K562 (cell line): ENCODE data around the gene LRRFIP2. TPM values are rescaled to one million over a fixed set of nuclear protein-coding genes. Genes with fewer than 3 reads are reported as not detected.

Source experiments
- BCOR ChIP-seq: fragments of 450-650 bp; IDR thresholded peaks from 2 replicates; pipeline ENCODE4 v1.6.1; 2016
- CEBPG ChIP-seq, 3 experiments: fragments of 200-800 bp in 1 of 3; sonication (Bioruptor generic) in 1 of 3; sonication (generic) in 1 of 3; formaldehyde crosslinking in 1 of 3; IDR thresholded peaks in 2 of 3; conservative IDR thresholded peaks in 1 of 3; 2 replicates each; pipeline versions ENCODE4 v1.6.1 to v1.8.0; 2016 to 2022; ENCODE audit warnings: missing compliant biosample characterization in 2 of 3, missing genetic modification characterization in 2 of 3, mild to moderate bottlenecking in 1 of 3, missing genetic modification reagents in 1 of 3
- DDX20 ChIP-seq: fragments of 450-650 bp; IDR thresholded peaks from 2 replicates; pipeline ENCODE4 v1.6.1; 2016; ENCODE audit warnings: missing genetic modification characterization, low read depth, mild to moderate bottlenecking, missing compliant biosample characterization, moderate library complexity
- GATA2 ChIP-seq: sonication (generic); formaldehyde crosslinking; IDR thresholded peaks from 2 replicates; pipeline ENCODE4 v1.4.0; 2020; ENCODE audit warnings: mild to moderate bottlenecking, missing genetic modification reagents
- MYNN ChIP-seq, 2 experiments: sonication (generic); formaldehyde crosslinking in 1 of 2; IDR thresholded peaks; 2 replicates each; pipeline versions ENCODE4 v1.5.0 to v1.6.1; 2016 to 2020; ENCODE audit warnings: antibody characterized with exemption in 1 of 2, missing genetic modification reagents in 1 of 2
- NELFE ChIP-seq: IDR thresholded peaks from 2 replicates; pipeline ENCODE4 v1.6.1; 2011; ENCODE audit warnings: mild to moderate bottlenecking; ENCODE audit not compliant: insufficient read depth, insufficient read length
- NFIX ChIP-seq: fragments of 250-450 bp; sonication (Bioruptor Pico); IDR thresholded peaks from 2 replicates; pipeline ENCODE4 v1.4.0; 2020; ENCODE audit warnings: low read depth, mild to moderate bottlenecking, moderate library complexity
- PRMT5 ChIP-seq: sonication (generic); formaldehyde crosslinking; IDR thresholded peaks from 2 replicates; pipeline ENCODE4 v1.5.0; 2020; ENCODE audit warnings: missing genetic modification reagents
- RAD21 ChIP-seq, 2 experiments: fragments of 250-450 bp in 1 of 2; fragments of 450-650 bp in 1 of 2; sonication (Bioruptor Pico) in 1 of 2; formaldehyde crosslinking in 1 of 2; IDR thresholded peaks in 1 of 2; conservative IDR thresholded peaks in 1 of 2; 2 replicates each; pipeline versions ENCODE4 v1.4.0 to v1.8.0; 2020 to 2022; ENCODE audit warnings: mild to moderate bottlenecking in 2 of 2, moderate library complexity in 1 of 2
- SIN3B ChIP-seq: fragments of 450-650 bp; IDR thresholded peaks from 2 replicates; pipeline ENCODE4 v1.6.1; 2017; ENCODE audit warnings: low read depth, mild to moderate bottlenecking, moderate library complexity
- SLC30A9 ChIP-seq: fragments of 250-450 bp; sonication (Bioruptor Pico); IDR thresholded peaks from 2 replicates; pipeline ENCODE4 v1.8.0; 2022; ENCODE audit warnings: mild to moderate bottlenecking, moderate library complexity
- SREBF2 ChIP-seq: sonication (generic); formaldehyde crosslinking; IDR thresholded peaks from 2 replicates; pipeline ENCODE4 v1.4.0; 2020; ENCODE audit warnings: mild to moderate bottlenecking, missing genetic modification reagents
- STAT5A ChIP-seq: IDR thresholded peaks from 2 replicates; pipeline ENCODE4 v1.6.1; 2012; ENCODE audit warnings: low read length, inconsistent platforms, borderline replicate concordance
- TAL1 ChIP-seq: fragments of 450-650 bp; IDR thresholded peaks from 2 replicates; pipeline ENCODE4 v1.6.1; 2016; ENCODE audit warnings: mild to moderate bottlenecking
- ZFP30 ChIP-seq: fragments of 250-450 bp; sonication (Bioruptor Pico); IDR thresholded peaks from 2 replicates; pipeline ENCODE4 v1.8.0; 2022; ENCODE audit warnings: moderate library complexity, mild to moderate bottlenecking, inconsistent platforms, borderline replicate concordance
- polyA plus RNA-seq, 8 experiments: library from polyadenylated mRNA; depleted of rRNA in 4 of 8; stranded (reverse) in 5 of 8; unstranded in 3 of 8; fragments of >200 nt; fragmentation: Nextera tagmentation in 2 of 8; fragmentation: Illumina TruSeq in 1 of 8; extraction: Ambion mirVana in 2 of 8; extraction: Trizol in 1 of 8; gene quantifications; 2 replicates each; pipeline versions ENCODE4 v1.2.1 to v1.2.3, GENCODE V29; 2011 to 2014; ENCODE audit warnings: inconsistent platforms in 1 of 8, missing spikeins in 1 of 8
- total RNA-seq, 7 experiments: library from RNA; depleted of rRNA in 6 of 7; stranded (reverse); fragments of >200 nt in 6 of 7; fragmentation: Illumina TruSeq in 2 of 7; extraction: Trizol in 2 of 7; gene quantifications; 2 replicates each; pipeline versions ENCODE4 v1.2.1 to v1.2.3, GENCODE V29; 2011 to 2021; ENCODE audit warnings: low replicate concordance in 1 of 7
- TF ChIP-seq, protein P1 (sequence below): sonication (generic); formaldehyde crosslinking; IDR thresholded peaks from 2 replicates; pipeline ENCODE4 v1.8.0; 2022; ENCODE audit warnings: missing genetic modification reagents, mild to moderate bottlenecking, borderline replicate concordance
- TF ChIP-seq, protein P2 (sequence below), 2 experiments: fragments of 200-800 bp in 1 of 2; sonication (Bioruptor generic) in 1 of 2; sonication (generic) in 1 of 2; formaldehyde crosslinking in 1 of 2; IDR thresholded peaks in 1 of 2; conservative IDR thresholded peaks in 1 of 2; 2 replicates each; pipeline versions ENCODE4 v1.5.0 to v1.6.1; 2016 to 2020; ENCODE audit warnings: missing compliant biosample characterization in 1 of 2, missing genetic modification characterization in 1 of 2, missing genetic modification reagents in 1 of 2
- TF ChIP-seq, protein P3 (sequence below): IDR thresholded peaks from 2 replicates; pipeline ENCODE4 v1.6.1; 2014; ENCODE audit warnings: antibody characterized with exemption
- TF ChIP-seq, protein P4 (sequence below): sonication (generic); formaldehyde crosslinking; IDR thresholded peaks from 2 replicates; pipeline ENCODE4 v1.8.1; 2023; ENCODE audit warnings: mild to moderate bottlenecking, missing genetic modification reagents
- TF ChIP-seq, protein P5 (sequence below): fragments of 450-650 bp; formaldehyde crosslinking; IDR thresholded peaks from 2 replicates; pipeline ENCODE4 v1.4.0; 2020; ENCODE audit warnings: mild to moderate bottlenecking, moderate library complexity

The LRRFIP2 gene
- total and polyA plus RNA-seq, 9 of the 15 experiments (the other 6 are each of a cell fraction or from before 2014, with no cell fraction given), result 9.9 to 53.9 (median 42.7) TPM

DNA sequence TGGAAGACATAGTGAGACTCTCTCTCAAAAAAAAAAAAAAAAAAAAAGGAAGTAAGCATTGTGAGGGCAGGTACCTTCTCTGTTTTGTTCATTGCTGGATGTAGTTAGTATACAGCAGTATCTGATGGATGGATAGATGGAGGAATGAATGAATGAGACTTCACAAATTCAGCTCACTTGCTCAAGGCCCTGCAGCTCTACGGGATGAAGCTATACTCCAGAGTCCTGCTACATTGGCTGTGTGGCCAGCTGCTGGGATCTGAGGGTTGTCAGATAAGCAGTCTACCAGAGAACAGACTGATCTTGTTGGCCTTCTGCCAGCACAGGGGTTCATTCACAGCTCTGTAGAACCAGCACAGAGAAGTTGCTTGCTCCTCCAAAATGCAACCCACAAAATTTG is 146.1 kb downstream of the LRRFIP2 start (continued):
- TF ChIP-seq RAD21 (CRISPR knock-in tag; conservative IDR thresholded peaks at IDR 0.05 in 1 of 2, IDR thresholded peaks at IDR 0.05 in 1 of 2), result peak in 1 of 2 experiments; percentile 18; a peak in 1 of 4 replicates
- TF ChIP-seq, protein P1, sequence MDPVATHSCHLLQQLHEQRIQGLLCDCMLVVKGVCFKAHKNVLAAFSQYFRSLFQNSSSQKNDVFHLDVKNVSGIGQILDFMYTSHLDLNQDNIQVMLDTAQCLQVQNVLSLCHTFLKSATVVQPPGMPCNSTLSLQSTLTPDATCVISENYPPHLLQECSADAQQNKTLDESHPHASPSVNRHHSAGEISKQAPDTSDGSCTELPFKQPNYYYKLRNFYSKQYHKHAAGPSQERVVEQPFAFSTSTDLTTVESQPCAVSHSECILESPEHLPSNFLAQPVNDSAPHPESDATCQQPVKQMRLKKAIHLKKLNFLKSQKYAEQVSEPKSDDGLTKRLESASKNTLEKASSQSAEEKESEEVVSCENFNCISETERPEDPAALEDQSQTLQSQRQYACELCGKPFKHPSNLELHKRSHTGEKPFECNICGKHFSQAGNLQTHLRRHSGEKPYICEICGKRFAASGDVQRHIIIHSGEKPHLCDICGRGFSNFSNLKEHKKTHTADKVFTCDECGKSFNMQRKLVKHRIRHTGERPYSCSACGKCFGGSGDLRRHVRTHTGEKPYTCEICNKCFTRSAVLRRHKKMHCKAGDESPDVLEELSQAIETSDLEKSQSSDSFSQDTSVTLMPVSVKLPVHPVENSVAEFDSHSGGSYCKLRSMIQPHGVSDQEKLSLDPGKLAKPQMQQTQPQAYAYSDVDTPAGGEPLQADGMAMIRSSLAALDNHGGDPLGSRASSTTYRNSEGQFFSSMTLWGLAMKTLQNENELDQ, result no peak
- TF ChIP-seq GATA2 (CRISPR knock-in tag), result peak; percentile 60; the same call in 1 of the 2 replicates
- peak; percentile 20; the same call in 1 of the 2 replicates for TF ChIP-seq STAT5A
- no peak for TF ChIP-seq DDX20 (tag)
- peak; percentile 76 for TF ChIP-seq TAL1
- no peak for TF ChIP-seq CEBPG (CRISPR knock-in tag; IDR thresholded peaks at IDR 0.05)
- TF ChIP-seq CEBPG (tag; conservative IDR thresholded peaks at IDR 0.05 in 1 of 2, IDR thresholded peaks at IDR 0.05 in 1 of 2), result no peak
- TF ChIP-seq, protein P2, sequence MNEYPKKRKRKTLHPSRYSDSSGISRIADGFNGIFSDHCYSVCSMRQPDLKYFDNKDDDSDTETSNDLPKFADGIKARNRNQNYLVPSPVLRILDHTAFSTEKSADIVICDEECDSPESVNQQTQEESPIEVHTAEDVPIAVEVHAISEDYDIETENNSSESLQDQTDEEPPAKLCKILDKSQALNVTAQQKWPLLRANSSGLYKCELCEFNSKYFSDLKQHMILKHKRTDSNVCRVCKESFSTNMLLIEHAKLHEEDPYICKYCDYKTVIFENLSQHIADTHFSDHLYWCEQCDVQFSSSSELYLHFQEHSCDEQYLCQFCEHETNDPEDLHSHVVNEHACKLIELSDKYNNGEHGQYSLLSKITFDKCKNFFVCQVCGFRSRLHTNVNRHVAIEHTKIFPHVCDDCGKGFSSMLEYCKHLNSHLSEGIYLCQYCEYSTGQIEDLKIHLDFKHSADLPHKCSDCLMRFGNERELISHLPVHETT (CRISPR knock-in tag; conservative IDR thresholded peaks at IDR 0.05 in 1 of 2, IDR thresholded peaks at IDR 0.05 in 1 of 2), result no peak
- TF ChIP-seq, protein P3, sequence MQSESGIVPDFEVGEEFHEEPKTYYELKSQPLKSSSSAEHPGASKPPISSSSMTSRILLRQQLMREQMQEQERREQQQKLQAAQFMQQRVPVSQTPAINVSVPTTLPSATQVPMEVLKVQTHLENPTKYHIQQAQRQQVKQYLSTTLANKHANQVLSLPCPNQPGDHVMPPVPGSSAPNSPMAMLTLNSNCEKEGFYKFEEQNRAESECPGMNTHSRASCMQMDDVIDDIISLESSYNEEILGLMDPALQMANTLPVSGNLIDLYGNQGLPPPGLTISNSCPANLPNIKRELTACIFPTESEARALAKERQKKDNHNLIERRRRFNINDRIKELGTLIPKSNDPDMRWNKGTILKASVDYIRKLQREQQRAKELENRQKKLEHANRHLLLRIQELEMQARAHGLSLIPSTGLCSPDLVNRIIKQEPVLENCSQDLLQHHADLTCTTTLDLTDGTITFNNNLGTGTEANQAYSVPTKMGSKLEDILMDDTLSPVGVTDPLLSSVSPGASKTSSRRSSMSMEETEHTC, result no peak
- no peak for TF ChIP-seq SIN3B
- TF ChIP-seq ZFP30 (CRISPR knock-in tag), result no peak
- TF ChIP-seq BCOR, result no peak
- 0 out of 2 replicates have a peak, but pooled peaks have one; percentile 6 for TF ChIP-seq MYNN (IDR thresholded peaks at IDR 0.05)
- TF ChIP-seq MYNN (CRISPR knock-in tag; IDR thresholded peaks at IDR 0.05), result no peak
- no peak for TF ChIP-seq PRMT5 (CRISPR knock-in tag)
- TF ChIP-seq, protein P4, sequence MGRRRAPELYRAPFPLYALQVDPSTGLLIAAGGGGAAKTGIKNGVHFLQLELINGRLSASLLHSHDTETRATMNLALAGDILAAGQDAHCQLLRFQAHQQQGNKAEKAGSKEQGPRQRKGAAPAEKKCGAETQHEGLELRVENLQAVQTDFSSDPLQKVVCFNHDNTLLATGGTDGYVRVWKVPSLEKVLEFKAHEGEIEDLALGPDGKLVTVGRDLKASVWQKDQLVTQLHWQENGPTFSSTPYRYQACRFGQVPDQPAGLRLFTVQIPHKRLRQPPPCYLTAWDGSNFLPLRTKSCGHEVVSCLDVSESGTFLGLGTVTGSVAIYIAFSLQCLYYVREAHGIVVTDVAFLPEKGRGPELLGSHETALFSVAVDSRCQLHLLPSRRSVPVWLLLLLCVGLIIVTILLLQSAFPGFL, result no peak
- no peak for TF ChIP-seq SREBF2 (CRISPR knock-in tag)
- TF ChIP-seq NELFE, result no peak
- TF ChIP-seq SLC30A9, result no peak
- TF ChIP-seq, protein P5, sequence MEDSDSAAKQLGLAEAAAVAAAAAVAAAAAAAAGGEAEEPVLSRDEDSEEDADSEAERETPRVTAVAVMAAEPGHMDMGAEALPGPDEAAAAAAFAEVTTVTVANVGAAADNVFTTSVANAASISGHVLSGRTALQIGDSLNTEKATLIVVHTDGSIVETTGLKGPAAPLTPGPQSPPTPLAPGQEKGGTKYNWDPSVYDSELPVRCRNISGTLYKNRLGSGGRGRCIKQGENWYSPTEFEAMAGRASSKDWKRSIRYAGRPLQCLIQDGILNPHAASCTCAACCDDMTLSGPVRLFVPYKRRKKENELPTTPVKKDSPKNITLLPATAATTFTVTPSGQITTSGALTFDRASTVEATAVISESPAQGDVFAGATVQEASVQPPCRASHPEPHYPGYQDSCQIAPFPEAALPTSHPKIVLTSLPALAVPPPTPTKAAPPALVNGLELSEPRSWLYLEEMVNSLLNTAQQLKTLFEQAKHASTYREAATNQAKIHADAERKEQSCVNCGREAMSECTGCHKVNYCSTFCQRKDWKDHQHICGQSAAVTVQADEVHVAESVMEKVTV (CRISPR knock-in tag), result no peak
- TF ChIP-seq NFIX (CRISPR knock-in tag), result peak; percentile 70
